Stimulated activated CD8-positive, alpha-beta memory T cell treated with anti-CD3 and anti-CD28 coated beads, Interleukin-15, amount 100 ng/mL, for 48 hours (primary cell): Measurements from ENCODE around the gene POU6F1.
"Not testable (repeated sequence)": the region's sequence is repeated elsewhere in the genome, so short reads cannot be mapped to it uniquely, and the experiment has no call there.

Source experiments
- DNase-seq, 2 donors: peaks; one replicate each; pipeline ENCODE4 v3.0.0-alpha.2; 2020; ENCODE audit warnings: low read depth in 2 of 2

Gene POU6F1, protein sequence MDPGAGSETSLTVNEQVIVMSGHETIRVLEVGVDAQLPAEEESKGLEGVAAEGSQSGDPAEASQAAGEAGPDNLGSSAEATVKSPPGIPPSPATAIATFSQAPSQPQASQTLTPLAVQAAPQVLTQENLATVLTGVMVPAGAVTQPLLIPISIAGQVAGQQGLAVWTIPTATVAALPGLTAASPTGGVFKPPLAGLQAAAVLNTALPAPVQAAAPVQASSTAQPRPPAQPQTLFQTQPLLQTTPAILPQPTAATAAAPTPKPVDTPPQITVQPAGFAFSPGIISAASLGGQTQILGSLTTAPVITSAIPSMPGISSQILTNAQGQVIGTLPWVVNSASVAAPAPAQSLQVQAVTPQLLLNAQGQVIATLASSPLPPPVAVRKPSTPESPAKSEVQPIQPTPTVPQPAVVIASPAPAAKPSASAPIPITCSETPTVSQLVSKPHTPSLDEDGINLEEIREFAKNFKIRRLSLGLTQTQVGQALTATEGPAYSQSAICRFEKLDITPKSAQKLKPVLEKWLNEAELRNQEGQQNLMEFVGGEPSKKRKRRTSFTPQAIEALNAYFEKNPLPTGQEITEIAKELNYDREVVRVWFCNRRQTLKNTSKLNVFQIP

DNA sequence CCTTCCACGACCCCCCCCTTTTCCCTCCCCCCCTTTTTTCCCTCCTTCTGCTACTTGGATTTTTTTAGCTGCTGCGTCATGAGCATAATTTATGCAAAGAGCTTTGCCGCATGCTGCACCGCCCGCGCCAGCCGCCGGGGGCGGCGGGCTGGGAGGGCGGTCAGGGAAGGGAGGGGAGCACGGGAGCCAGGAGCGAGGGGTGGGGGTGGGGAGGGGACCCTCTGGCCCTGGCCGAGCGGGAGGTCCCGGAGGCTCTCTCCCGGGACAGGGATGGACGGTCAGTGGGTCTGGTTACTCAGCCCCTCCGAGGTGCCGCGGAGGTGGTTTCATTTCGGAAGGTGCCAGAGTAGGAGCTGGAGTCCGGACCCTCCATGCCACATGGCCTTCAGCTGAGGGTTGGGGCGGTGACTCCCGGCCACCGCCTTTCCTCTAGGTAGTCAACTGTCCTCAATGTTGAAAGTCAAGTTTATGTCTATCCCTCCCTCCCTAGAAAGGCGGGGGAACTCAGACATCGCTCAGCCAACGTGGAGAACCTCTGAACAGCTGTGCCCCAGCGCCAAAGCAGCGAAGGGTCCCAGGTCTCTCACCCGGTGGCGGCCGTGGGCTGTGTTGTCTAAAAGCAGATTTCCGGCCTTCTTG is at the start of gene POU6F1:
TSS of gene POU6F1 (minus strand) at position 95 of the 639 bp plus-strand sequence. CDS start 11,226 bp downstream, outside the sequence.
- peak; percentile 46 to 51 for DNase-seq

DNA sequence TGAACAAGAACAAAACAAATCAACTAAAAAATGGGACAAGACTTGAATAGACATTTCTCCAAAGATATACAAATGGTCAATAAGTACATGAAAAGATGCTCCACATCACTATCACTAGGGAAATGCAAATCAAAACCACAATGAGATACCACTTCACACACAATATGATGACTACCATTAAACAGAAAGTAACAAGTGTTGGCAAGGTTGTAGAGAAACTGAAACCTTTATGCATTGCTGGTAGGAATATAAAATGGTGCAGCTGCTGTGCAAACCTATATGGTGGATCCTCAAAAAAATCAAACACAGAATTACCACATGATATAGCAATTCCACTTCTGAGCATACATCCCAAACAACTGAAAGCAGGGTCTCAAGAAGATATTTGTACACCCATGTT is 47.2 kb upstream of the POU6F1 start:
- DNase-seq, result no peak

DNA sequence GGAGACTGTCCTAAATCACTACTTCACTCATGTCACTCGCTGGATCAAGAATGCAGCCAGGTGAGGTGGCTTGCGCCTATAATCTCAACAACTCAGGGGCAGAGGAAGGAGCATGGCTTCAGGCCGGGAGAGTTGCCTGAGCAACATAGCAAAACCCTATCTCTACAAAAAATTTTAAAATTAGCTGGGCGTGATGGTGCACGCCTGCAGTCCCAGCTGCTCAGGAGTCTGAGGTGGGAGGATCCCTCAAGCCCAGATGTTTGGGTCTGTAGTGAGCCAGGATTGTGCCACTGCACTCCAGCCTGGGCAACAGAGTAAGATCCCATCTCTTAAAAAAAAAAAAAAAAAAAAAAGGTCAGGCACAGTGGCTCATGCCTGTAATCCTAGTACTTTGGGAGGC is 46.4 kb upstream of the POU6F1 start:
- DNase-seq, result no peak

DNA sequence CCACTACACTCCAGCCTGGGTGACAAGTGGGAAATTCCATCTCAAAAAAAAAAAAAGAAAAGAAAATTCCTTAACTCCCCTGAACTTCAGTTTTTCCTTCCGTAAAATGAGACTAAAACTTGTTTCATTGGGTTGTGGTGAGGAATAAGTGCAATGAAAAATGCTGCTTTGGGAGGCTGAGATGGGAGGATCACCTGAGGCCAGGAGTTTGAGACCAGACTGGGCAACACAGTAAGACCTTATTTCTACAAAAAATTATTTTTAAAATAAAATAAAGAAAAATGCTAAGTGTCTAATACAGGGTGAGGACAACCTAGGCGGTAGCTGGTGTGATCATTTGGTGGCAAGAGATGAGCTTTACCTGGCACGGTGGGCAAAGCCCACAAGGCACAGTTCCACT is 45.5 kb upstream of the POU6F1 start:
- DNase-seq, result no peak

DNA sequence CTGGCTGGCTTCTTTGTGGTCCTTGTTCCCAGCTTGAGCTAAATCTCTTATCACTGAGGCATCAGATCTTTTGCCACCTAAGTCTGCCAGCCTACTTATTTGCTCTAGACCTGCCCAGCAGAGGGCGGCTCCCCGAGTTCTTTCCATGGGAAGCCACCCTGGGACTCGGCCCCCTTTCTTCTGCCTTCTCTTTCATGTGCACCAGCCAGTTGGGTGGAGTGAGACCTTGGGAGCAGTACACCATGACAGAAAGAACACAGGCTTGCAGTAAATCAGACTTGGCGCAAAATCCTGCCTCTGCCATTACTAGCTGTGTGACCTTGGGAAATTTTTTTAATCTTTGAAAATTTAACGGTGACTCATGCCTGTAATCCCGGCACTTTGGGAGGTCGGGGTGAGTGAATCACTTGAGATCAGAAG is 44.9 kb upstream of the POU6F1 start:
- peak in 1 of 2 donors; percentile 21 for DNase-seq

DNA sequence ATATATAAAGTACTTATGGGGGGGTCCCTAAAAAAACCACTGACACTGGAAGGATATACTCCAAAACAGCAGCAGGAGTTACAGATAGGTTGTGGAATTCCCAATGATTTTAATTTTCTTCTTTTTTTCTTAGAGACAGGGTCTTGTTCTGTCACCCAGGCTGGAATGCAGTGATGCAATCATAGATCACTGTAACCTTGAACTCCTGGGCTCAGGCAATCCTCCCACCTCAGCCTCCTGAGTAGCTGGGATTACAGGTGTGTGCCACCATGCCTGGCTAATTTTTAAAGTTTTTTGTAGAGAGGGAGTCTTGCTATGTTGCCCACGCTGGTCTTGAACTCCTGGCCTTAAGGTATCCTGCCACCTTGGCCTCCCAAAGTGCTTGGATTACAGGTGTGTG is 41.7 kb upstream of the POU6F1 start:
- DNase-seq, result not testable (repeated sequence)

DNA sequence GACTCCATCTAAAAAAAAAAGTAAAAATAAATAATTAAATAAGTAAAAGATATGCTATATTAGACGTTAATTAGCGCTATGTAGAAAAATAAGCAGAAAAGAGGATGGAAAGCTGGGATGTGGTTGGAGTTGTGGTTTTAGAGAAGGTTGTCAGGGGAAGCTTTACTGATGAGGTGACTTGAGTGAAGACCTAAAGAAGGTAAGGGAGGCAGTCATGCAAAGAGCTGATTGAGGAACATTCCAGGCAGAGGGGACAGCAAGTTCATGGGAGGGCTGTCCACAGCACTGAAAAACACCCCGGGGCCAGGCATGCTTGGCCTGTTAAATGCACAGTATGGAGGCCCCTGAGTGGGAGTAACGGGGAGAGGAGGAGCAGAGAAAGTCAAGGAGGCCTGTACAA is 36.7 kb upstream of the POU6F1 start:
- no peak for DNase-seq

DNA sequence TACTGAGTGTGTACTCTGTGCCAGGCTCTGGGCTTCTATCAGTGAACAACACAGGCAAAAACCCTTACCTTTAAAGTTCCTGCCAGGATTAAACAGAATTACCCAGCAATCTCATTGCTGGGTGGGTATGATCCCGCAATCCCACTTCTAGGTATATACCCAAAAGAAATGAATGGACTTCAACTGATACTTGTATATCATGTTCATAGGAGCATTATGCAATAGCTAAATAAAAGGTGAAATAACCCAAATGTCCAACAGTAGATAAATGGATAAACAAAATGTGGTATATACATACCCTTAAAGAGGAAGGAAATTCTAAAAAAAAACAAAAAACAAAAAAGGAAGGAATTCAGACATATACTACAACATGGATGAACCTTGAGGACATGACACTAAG is 35.4 kb upstream of the POU6F1 start:
- no peak for DNase-seq

DNA sequence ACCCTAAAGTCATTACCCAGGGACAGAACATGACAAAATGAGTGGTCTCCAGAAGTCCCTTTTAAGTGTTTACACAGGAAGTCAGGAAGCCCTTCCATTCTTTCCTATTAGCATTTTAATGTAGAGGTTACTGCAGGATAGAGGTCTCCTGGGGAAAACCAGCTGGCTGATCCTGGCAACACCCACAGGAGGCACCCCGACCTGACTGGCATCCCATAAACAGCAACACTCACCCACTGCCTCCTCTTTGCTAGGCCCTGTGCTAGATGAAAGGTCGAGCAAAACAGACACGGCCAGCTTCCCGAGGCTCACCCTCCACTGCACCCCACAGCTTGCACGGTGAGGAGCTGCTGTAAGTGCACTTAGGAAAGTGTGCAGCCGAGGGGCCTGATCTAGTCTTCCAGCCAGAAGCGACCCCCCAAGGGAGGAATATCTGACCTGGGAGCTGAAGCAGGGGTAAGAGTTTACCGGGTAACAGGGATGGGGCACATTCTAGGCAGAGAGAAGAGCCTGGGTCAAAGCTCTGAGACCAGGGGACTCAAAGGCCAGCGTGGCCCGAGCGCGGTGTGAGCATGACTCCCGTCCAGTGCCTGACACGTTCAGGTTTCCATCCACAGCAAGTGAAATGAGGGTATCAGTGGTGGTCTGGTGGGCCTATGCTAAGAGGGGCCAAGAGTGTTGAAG is 29.8 kb upstream of the POU6F1 start:
- DNase-seq, result no peak

DNA sequence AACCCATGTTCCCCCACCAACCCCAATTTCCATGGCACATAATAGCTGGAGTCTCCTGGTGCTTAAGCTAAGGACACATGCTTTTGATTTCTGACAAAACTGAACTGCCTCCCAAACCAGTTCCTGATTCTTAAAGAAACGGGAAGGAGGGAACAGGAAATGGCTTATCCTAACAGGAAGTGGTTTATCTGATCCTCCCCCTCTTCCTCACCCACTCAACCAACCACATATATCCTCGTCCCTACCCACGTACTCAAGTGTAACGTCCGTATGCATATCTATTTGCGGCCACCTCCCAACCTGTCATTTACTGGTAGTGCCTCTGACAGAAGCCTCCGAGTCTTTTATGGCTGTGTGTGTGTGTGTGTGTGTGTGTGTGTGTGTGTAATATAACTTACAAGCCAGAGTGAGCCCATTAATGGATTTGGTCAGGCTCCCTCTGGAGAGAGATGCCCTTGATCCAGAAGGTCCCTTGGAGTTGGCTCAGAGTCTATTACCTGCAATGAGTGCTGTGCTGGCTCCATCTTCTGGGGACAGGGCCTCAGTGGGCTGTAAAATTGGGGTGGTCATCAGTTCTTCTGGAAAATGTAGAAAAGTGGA is 28.5 kb upstream of the POU6F1 start:
- no peak for DNase-seq

DNA sequence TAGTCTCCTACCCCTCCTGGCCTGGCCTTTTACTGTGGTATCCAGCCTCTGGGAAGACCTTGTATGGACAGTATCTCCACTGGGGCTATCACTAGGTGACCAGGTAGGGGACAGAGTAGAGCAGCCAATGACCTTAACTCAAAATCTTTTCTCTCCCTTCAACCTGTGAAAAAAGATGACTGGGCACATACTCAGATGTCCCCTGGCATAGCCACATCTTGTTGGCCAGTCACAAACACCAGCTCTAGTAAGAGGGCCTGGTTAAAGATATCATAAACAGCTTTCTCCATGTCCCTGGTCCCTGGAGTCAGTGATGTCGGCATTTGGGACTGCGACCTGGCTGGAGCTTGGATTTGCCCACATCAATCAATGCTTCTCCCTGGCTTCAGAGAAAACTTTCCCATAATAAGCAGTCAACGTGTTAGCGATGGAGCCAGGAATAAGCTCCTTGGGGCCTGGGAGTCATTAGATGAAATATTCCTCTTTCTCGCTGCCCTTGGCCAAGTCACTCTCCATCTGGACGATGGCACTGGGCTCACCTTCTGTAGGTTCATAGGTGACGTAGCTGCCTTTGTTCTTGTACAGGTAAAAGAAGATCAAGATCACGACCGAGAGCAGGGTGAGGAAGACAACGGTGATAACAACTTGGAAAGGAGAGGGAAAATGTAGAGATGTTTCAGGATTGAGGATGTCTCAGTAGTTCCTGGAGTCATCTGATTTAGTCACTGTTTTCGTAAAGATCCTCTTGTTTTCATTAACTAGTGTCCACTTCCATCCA is 27.8 kb upstream of the POU6F1 start:
- DNase-seq, result no peak

DNA sequence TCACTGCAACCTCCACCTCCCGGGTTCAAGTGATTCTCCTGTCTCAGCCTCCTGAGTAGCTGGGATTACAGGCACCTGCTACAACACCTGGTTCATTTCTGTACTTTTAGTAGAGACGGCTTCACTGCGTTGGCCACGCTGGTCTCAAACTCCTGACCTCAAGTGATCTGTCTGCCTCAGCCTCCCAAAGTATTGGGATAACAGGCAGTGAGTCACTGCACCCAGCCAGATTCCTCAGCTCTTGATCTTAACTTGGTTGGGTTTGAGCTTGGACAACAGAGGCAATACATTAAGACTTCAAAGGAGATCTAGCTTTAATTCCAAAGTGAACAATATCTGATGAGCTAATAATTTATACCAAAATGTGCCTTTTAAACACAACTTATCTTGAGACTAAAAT is 26.4 kb upstream of the POU6F1 start:
- no peak for DNase-seq

DNA sequence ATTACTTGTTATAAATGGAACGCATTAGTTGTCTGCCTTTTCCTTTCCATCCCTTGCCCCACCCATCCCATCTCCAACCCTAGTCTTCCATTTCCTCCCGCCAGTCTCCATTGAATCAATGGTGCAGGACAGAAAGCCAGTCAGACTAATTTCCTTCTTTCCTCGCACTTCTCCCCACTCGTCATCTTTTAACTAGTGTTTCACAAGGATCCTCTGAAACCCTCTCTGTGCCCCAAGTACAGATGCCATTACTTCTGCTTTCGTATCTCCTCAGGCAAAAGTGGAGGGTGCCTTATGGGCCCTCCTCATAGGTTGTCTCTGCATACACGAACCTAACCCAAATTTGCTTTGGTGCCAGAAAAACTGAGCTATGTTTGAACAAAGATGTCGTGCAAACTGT is 25.0 kb upstream of the POU6F1 start:
- no peak for DNase-seq

DNA sequence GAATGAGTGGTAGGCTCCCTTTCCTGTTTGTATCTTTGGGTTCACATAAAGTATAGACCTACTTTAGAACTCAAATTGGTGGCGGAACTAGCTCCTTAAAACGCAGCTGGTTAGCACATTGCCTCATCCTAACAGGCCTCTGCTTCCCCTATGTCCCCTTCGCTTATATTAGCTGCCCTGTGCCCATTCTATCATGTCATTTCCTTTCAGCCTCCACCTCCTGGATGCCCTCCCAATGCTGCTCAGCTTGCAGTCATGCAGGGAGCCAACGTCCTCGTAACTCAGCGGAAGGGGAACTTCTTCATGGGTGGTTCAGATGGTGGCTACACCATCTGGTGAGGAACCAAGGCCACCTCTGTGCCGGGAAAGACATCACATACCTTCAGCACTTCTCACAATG is 24.3 kb upstream of the POU6F1 start:
- DNase-seq, result no peak

DNA sequence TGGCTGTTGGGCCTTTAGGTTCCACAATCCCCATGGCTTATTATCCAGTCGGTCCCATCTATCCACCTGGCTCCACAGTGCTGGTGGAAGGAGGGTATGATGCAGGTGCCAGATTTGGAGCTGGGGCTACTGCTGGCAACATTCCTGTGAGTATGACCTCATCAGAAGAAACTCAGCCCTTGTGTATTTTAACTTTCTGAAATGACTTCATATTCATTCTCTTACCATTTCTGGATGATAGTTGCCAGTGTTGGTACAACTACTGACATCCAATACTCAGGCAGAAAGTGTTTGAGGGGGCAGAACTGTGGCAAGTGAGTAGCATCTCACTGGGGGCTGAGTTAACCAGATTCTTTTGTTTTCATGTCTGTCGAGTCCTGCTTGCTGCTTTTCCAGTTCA is 23.1 kb upstream of the POU6F1 start:
- no peak for DNase-seq

DNA sequence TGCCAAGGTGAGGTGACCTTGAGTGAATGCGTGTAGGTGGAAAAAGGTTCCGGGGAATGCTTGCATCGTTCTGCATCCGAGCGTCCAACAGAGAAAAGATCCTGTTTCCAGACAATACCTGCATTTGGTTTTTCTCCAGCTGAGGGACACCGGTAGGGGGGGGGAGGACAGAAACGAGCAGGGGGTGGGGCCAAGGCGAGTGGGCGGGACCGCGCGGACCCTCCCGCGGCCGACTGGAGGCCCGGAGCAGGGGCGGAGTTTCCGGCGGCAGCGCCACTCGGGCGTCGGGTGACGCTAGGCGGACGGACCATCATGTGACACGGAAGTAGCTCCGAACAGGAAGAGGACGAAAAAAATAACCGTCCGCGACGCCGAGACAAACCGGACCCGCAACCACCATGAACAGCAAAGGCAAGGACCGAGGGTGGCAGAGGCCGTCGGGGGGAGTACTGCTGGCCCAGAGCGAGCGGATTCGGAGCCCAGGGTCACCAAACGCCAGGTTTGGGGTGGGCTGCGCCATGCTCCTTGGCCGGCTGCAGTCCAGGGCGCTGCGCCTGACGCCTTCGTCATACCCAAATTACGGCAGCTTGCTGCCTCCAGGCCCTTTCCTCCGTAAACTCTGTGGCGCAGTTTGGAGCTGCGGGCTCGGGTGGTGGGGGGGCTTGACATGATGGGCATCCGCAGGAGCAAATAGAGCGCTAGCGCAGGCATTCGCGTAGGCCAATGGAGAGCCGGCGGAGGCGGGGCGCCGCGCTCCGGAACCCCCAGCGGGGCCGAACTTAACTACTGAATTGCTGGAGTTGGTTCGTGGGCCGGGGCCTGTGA is 20.9 kb upstream of the POU6F1 start, which contains the start of gene DAZAP2:
TSS of gene DAZAP2 (plus strand) at position 317 of the 825 bp plus-strand sequence. CDS start at position 399, 82 bp downstream.
- peak; percentile 94 for DNase-seq

DNA sequence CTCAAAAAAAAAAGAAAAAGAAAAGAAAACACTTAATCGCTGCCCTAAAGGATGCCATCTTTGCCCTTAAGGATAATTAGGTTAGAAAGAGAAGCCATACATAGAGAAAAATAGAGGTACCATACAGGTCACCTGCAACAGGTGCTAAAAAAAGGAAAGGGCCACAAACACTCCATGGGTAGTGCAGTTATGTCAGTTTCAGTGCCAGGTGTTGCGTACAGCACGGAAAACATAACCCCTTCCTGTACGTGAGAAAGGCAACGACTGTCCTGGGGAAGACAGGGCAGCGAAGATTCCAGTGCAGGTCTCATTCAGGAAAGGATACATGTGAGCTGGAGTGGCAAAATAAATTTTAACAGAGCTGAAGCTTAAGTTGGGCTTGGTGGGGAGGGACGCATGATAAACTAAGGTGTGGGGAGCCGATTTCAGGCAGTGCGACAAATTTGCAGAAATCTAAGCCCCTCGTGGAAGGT is 20.2 kb upstream of the POU6F1 start:
- no peak for DNase-seq

DNA sequence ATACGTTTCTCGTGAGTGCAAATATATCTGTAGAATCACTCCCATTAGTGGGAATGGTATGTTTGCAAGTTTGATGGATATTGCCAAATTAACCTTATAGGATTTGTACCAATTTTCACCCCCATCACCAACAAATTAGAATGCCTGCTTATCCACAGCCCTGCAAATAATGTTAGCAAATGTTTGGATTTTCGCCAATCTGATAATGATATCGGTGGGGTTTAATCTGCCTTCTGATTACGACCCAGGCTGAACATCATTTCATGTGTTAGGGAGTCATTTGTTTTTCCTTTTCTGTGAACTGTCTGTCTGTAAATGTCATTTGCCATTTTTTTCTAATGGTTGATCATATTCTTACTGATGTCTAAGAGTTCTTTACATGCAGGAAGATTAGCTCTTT is 16.7 kb upstream of the POU6F1 start:
- no peak for DNase-seq

DNA sequence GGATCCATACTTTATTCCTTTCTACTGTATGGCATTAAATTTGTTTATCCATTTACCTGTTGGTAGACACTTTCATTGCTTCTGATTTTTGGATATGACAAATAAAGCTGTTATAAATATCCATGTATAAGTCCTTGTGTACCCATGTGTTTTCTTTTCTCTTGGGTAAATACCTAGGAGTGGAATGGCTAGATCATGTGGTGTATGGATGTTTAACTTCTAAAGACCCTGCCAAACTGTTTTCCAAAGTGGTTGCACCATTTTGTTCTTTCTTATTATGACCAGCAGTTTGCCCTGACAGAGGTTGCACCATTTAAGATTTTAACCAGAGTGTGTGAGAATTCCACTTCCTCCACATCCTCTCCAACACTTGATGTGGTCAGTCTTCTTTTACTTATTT is 14.8 kb upstream of the POU6F1 start:
- DNase-seq, result no peak
